Dendritic cell treated with granulocyte-macrophage colony-stimulating factor and Interleukin-4, amounts not matched to agents 40 ng/mL and 50 ng/mL, for 4 days (primary cell): ENCODE results near the gene TMEM98.
"Not testable (repeated sequence)": the region's sequence is repeated elsewhere in the genome, so short reads cannot be mapped to it uniquely, and the experiment has no call there.

ENCODE experiments used
- H3K27ac Mint-ChIP-seq: one replicate; pipeline ENCODE4 v1.8.0; 2022; ENCODE audit warnings: mild to moderate bottlenecking, mixed read lengths
- H3K27me3 Mint-ChIP-seq: one replicate; pipeline ENCODE4 v1.8.0; 2022; ENCODE audit warnings: mild to moderate bottlenecking, mixed read lengths
- H3K36me3 Mint-ChIP-seq: one replicate; pipeline ENCODE4 v1.8.0; 2022; ENCODE audit warnings: low read depth, mixed read lengths
- H3K4me1 Mint-ChIP-seq: one replicate; pipeline ENCODE4 v1.8.0; 2022; ENCODE audit warnings: low read depth, mixed read lengths
- H3K4me3 Mint-ChIP-seq: one replicate; pipeline ENCODE4 v1.8.0; 2022; ENCODE audit warnings: mild to moderate bottlenecking, moderate library complexity, mixed read lengths
- H3K9me3 Mint-ChIP-seq: one replicate; pipeline ENCODE4 v1.8.0; 2022; ENCODE audit warnings: mixed read lengths
- intact Hi-C: fragments of 100-400 bp; cut with micrococcal nuclease; formaldehyde crosslinking; loops from one replicate; pipeline ENCODE4 v1.15.0; 2022

Gene TMEM98

GRCh38 chr17:32904891-32905290 lies 23.1 kb upstream of the TMEM98 start:
- Mint-ChIP-seq H3K4me3 (no peak overlapping the region), H3K27ac (no peak overlapping the region), H3K36me3 (no peaks in the 10 kb centered on the region), H3K4me1 (no peaks in the 10 kb centered on the region), H3K9me3 (no peaks in the 10 kb centered on the region), H3K27me3 (peaks cover 15% of the 10 kb centered on the region)
- intact Hi-C loops: no loop called here

GRCh38 chr17:32907583-32907982 lies 20.4 kb upstream of the TMEM98 start:
- Mint-ChIP-seq H3K27ac (no peak overlapping the region), H3K4me1 (no peaks in the 10 kb centered on the region), H3K36me3 (no peaks in the 10 kb centered on the region), H3K9me3 (no peaks in the 10 kb centered on the region), H3K27me3 (peaks cover 17% of the 10 kb centered on the region), H3K4me3 (no peak overlapping the region)
- intact Hi-C loops: no loop called here

- no peak overlapping the region for H3K4me3 Mint-ChIP-seq
- H3K9me3 Mint-ChIP-seq: no peaks in the 10 kb centered on the region
- H3K36me3 Mint-ChIP-seq: no peaks in the 10 kb centered on the region
- no peaks in the 10 kb centered on the region for H3K4me1 Mint-ChIP-seq
- H3K27me3 Mint-ChIP-seq: peaks cover 11% of the 10 kb centered on the region
- H3K27ac Mint-ChIP-seq: no peak overlapping the region
- intact Hi-C loops: loop anchor here (1.0 kb wide), 1 partner anchor 127 kb away; no protein-coding TSS in a partner anchor
Measured at GRCh38 chr17:32909787-32910369, 18.1 kb upstream of the TMEM98 start.

- Mint-ChIP-seq H3K9me3 (no peaks in the 10 kb centered on the region), H3K4me3 (no peak overlapping the region), H3K27ac (no peak overlapping the region), H3K36me3 (no peaks in the 10 kb centered on the region), H3K4me1 (no peaks in the 10 kb centered on the region), H3K27me3 (peaks cover 5% of the 10 kb centered on the region)
- intact Hi-C loops: loop anchor here (1.0 kb wide), 1 partner anchor 127 kb away; no protein-coding TSS in a partner anchor
Measured at GRCh38 chr17:32910769-32911168, 17.2 kb upstream of the TMEM98 start.

GRCh38 chr17:32912218-32912897 lies 15.6 kb upstream of the TMEM98 start:
- no peaks in the 10 kb centered on the region for H3K9me3 Mint-ChIP-seq
- peaks cover 8% of the 10 kb centered on the region for H3K27me3 Mint-ChIP-seq
- intact Hi-C loops: no loop called here
- no peaks in the 10 kb centered on the region for H3K4me1 Mint-ChIP-seq
- H3K36me3 Mint-ChIP-seq: no peaks in the 10 kb centered on the region
- H3K27ac Mint-ChIP-seq: no peak overlapping the region
- no peak overlapping the region for H3K4me3 Mint-ChIP-seq

- intact Hi-C loops: no loop called here
- Mint-ChIP-seq H3K27me3 (peaks cover 8% of the 10 kb centered on the region), H3K9me3 (no peaks in the 10 kb centered on the region), H3K4me1 (no peaks in the 10 kb centered on the region), H3K4me3 (no peak overlapping the region), H3K27ac (no peak overlapping the region), H3K36me3 (no peaks in the 10 kb centered on the region)
Measured at GRCh38 chr17:32913593-32913992, 14.4 kb upstream of the TMEM98 start.

GRCh38 chr17:32914181-32914580 lies 13.8 kb upstream of the TMEM98 start:
- Mint-ChIP-seq H3K27me3 (peaks cover 8% of the 10 kb centered on the region), H3K27ac (no peak overlapping the region), H3K9me3 (no peaks in the 10 kb centered on the region), H3K4me3 (no peak overlapping the region), H3K36me3 (no peaks in the 10 kb centered on the region), H3K4me1 (no peaks in the 10 kb centered on the region)
- intact Hi-C loops: no loop called here

GRCh38 chr17:32915245-32915644 lies 12.7 kb upstream of the TMEM98 start:
- intact Hi-C loops: no loop called here
- Mint-ChIP-seq H3K9me3 (no peaks in the 10 kb centered on the region), H3K4me1 (no peaks in the 10 kb centered on the region), H3K27me3 (peaks cover 8% of the 10 kb centered on the region), H3K27ac (no peak overlapping the region), H3K36me3 (no peaks in the 10 kb centered on the region), H3K4me3 (no peak overlapping the region)

GRCh38 chr17:32916134-32916533 lies 11.8 kb upstream of the TMEM98 start:
- Mint-ChIP-seq H3K9me3 (no peaks in the 10 kb centered on the region), H3K4me1 (no peaks in the 10 kb centered on the region), H3K4me3 (no peak overlapping the region), H3K36me3 (no peaks in the 10 kb centered on the region), H3K27ac (no peak overlapping the region), H3K27me3 (peaks cover 12% of the 10 kb centered on the region)
- intact Hi-C loops: no loop called here

GRCh38 chr17:32917081-32917480 lies 10.9 kb upstream of the TMEM98 start:
- H3K4me3 Mint-ChIP-seq: no peak overlapping the region
- intact Hi-C loops: no loop called here
- H3K9me3 Mint-ChIP-seq: no peaks in the 10 kb centered on the region
- H3K27me3 Mint-ChIP-seq: peaks cover 12% of the 10 kb centered on the region
- H3K4me1 Mint-ChIP-seq: no peaks in the 10 kb centered on the region
- no peaks in the 10 kb centered on the region for H3K36me3 Mint-ChIP-seq
- H3K27ac Mint-ChIP-seq: no peak overlapping the region

GRCh38 chr17:32917842-32918241 lies 10.1 kb upstream of the TMEM98 start:
- no peak overlapping the region for H3K4me3 Mint-ChIP-seq
- peaks cover 10% of the 10 kb centered on the region for H3K27me3 Mint-ChIP-seq
- H3K36me3 Mint-ChIP-seq: no peaks in the 10 kb centered on the region
- intact Hi-C loops: no loop called here
- no peaks in the 10 kb centered on the region for H3K9me3 Mint-ChIP-seq
- no peaks in the 10 kb centered on the region for H3K4me1 Mint-ChIP-seq
- H3K27ac Mint-ChIP-seq: no peak overlapping the region

- H3K4me3 Mint-ChIP-seq, H3K27ac Mint-ChIP-seq, H3K9me3 Mint-ChIP-seq, H3K27me3 Mint-ChIP-seq, H3K4me1 Mint-ChIP-seq, H3K36me3 Mint-ChIP-seq, intact Hi-C loops: not testable (repeated sequence)
Measured at GRCh38 chr17:32919876-32920275, 8.1 kb upstream of the TMEM98 start.

GRCh38 chr17:32920293-32920692 lies 7.7 kb upstream of the TMEM98 start:
- intact Hi-C loops: no loop called here
- Mint-ChIP-seq H3K9me3 (no peaks in the 10 kb centered on the region), H3K4me3 (no peak overlapping the region), H3K27me3 (peaks cover 10% of the 10 kb centered on the region), H3K4me1 (no peaks in the 10 kb centered on the region), H3K36me3 (no peaks in the 10 kb centered on the region), H3K27ac (no peak overlapping the region)

- no peak overlapping the region for H3K4me3 Mint-ChIP-seq
- H3K9me3 Mint-ChIP-seq: no peaks in the 10 kb centered on the region
- no peaks in the 10 kb centered on the region for H3K36me3 Mint-ChIP-seq
- peaks cover 15% of the 10 kb centered on the region for H3K27me3 Mint-ChIP-seq
- no peaks in the 10 kb centered on the region for H3K4me1 Mint-ChIP-seq
- H3K27ac Mint-ChIP-seq: no peak overlapping the region
- intact Hi-C loops: no loop called here
Measured at GRCh38 chr17:32921017-32921416, 6.9 kb upstream of the TMEM98 start.

- H3K9me3 Mint-ChIP-seq, intact Hi-C loops, H3K4me1 Mint-ChIP-seq, H3K36me3 Mint-ChIP-seq, H3K27ac Mint-ChIP-seq, H3K4me3 Mint-ChIP-seq: not testable (repeated sequence)
- H3K27me3 Mint-ChIP-seq: peaks cover 28% of the 10 kb centered on the region
Measured at GRCh38 chr17:32923905-32924304, 4.0 kb upstream of the TMEM98 start.
